PC-3 (cell line): ENCODE data around the gene AFF2.

ENCODE experiments used
- CTCF ChIP-seq: fragments of 300-600 bp; sonication (generic); conservative IDR thresholded peaks from 2 replicates; pipeline ENCODE4 v1.5.1; 2017; ENCODE audit warnings: antibody characterized with exemption, low read depth, mild to moderate bottlenecking, low read length
- EZH2 ChIP-seq: fragments of 300-600 bp; sonication (generic); IDR thresholded peaks from one replicate; pipeline ENCODE4 v1.6.1; 2017; ENCODE audit warnings: antibody characterized with exemption, mild to moderate bottlenecking, low read length; ENCODE audit not compliant: unreplicated experiment

GRCh38 chrX:148878371-148878770, 378.0 kb downstream of the AFF2 start:
- no peak for TF ChIP-seq CTCF
- no peak for TF ChIP-seq EZH2
